Measurements from ENCODE around the gene EPN3.

GRCh38 chr17:50534979-50535326, 2.4 kb downstream of the EPN3 start:
- TF ChIP-seq POLR2AphosphoS5 (IDR thresholded peaks at IDR 0.05; ENCODE audit: low read depth, low read length) (no peak), POLR2A (IDR thresholded peaks at IDR 0.05; ENCODE audit: low read depth, low read length) (no peak), TAF1 (IDR thresholded peaks at IDR 0.05; ENCODE audit: low read depth, low read length) (no peak)
